B cell (primary cell): Measurements from ENCODE around the gene SHFL. TPM values are rescaled to one million over a fixed set of nuclear protein-coding genes. Genes with fewer than 3 reads are reported as not detected.

Experiments
- ATAC-seq: fragments of 200-7000 bp; cut with Tn5 transposase; one replicate; pipeline ENCODE4 v1.10.0; 2021; ENCODE audit warnings: low read depth, mild to moderate bottlenecking, moderate number of reproducible peaks, moderate library complexity
- CTCF ChIA-PET: fragments of 350-600 bp; sonication (Branson Sonifier 250); formaldehyde crosslinking; loops from one replicate; lab custom pipeline; 2021; ENCODE audit warnings: antibody characterized with exemption, inconsistent platforms; lab: Charles Lee
- POLR2A ChIA-PET: fragments of 350-600 bp; sonication (Branson Sonifier 250); formaldehyde crosslinking; loops from one replicate; lab custom pipeline; 2021; ENCODE audit warnings: antibody characterized with exemption; lab: Charles Lee
- DNase-seq: peaks from one replicate; pipeline ENCODE4 v3.0.0; 2013
- H2AFZ ChIP-seq: 2 replicates; pipeline ENCODE4 v1.6.1; 2012; ENCODE audit warnings: mild to moderate bottlenecking, low read depth, low read length; ENCODE audit not compliant: insufficient read depth, poor library complexity, severe bottlenecking
- H3K27ac ChIP-seq, 2 donors: 1 replicate in 1 of 2; 2 replicates in 1 of 2; pipeline ENCODE4 v1.5.1; 2012 to 2013; ENCODE audit warnings: low read length in 2 of 2, mild to moderate bottlenecking in 2 of 2, moderate library complexity in 1 of 2
- H3K27me3 ChIP-seq, 4 experiments: fragments of 200-600 bp in 1 of 4; sonication (generic) in 1 of 4; replicated peaks in 1 of 4; 1 replicate in 2 of 4; 2 replicates in 2 of 4; pipeline versions ENCODE4 v1.6.1 to v1.7.0; 2013 to 2016; ENCODE audit warnings: low read length in 3 of 4, mild to moderate bottlenecking in 2 of 4, mixed read lengths in 1 of 4, moderate library complexity in 1 of 4; ENCODE audit not compliant: insufficient read depth in 4 of 4, control insufficient read depth in 3 of 4; ENCODE audit errors: control extremely low read depth in 1 of 4
- H3K36me3 ChIP-seq, 2 experiments: replicated peaks in 1 of 2; 1 replicate in 1 of 2; 2 replicates in 1 of 2; pipeline versions ENCODE4 v1.6.1 to v1.7.1; 2013; ENCODE audit warnings: low read length in 1 of 2; ENCODE audit not compliant: insufficient read depth in 2 of 2, control insufficient read depth in 1 of 2; ENCODE audit errors: control extremely low read depth in 1 of 2, extremely low read depth in 1 of 2
- H3K4me1 ChIP-seq, 2 donors: fragments of 200-600 bp in 1 of 2; sonication (generic) in 1 of 2; 1 replicate in 1 of 2; 2 replicates in 1 of 2; pipeline versions ENCODE4 v1.5.1 to v1.6.1; 2013 to 2017; ENCODE audit warnings: low read length in 2 of 2; ENCODE audit not compliant: control insufficient read depth in 2 of 2, insufficient read depth in 2 of 2
- H3K4me2 ChIP-seq: replicated peaks from 2 replicates; pipeline ENCODE3; 2012; ENCODE audit warnings: mild to moderate bottlenecking, low read depth, low read length; ENCODE audit not compliant: poor library complexity, severe bottlenecking
- H3K4me3 ChIP-seq, 5 experiments: fragments of 200-600 bp in 1 of 5; sonication (generic) in 1 of 5; 1 replicate in 3 of 5; 2 replicates in 2 of 5; pipeline versions ENCODE4 v1.5.1 to v1.7.0; 2011 to 2016; ENCODE audit warnings: low read length in 4 of 5, mild to moderate bottlenecking in 4 of 5, low read depth in 2 of 5, control low read depth in 1 of 5, moderate library complexity in 1 of 5; ENCODE audit not compliant: insufficient read depth in 1 of 5; ENCODE audit errors: control extremely low read depth in 1 of 5, extremely low read depth in 1 of 5
- H3K79me2 ChIP-seq: fragments of 200-600 bp; sonication (generic); one replicate; pipeline ENCODE4 v1.6.0; 2016; ENCODE audit warnings: low read length; ENCODE audit not compliant: control insufficient read depth, insufficient read depth
- H3K9ac ChIP-seq: fragments of 200-600 bp; sonication (generic); 2 replicates; pipeline ENCODE4 v1.6.1; 2017; ENCODE audit warnings: mild to moderate bottlenecking, low read length, moderate library complexity
- H3K9me3 ChIP-seq, 3 donors: one replicate each; pipeline versions ENCODE4 v1.6.1 to v1.7.1; 2013; ENCODE audit warnings: low read length in 2 of 3; ENCODE audit not compliant: control insufficient read depth in 2 of 3, insufficient read depth in 1 of 3; ENCODE audit errors: control extremely low read depth in 1 of 3
- H4K20me1 ChIP-seq: 2 replicates; pipeline ENCODE4 v1.6.0; 2012; ENCODE audit warnings: mild to moderate bottlenecking, low read length; ENCODE audit not compliant: insufficient read depth, control insufficient read depth, poor library complexity, severe bottlenecking
- H3K27ac Mint-ChIP-seq: one replicate; pipeline ENCODE4 v1.8.0; 2021; ENCODE audit warnings: mixed read lengths
- H3K27me3 Mint-ChIP-seq: one replicate; pipeline ENCODE4 v1.8.0; 2021; ENCODE audit warnings: mixed read lengths
- H3K4me1 Mint-ChIP-seq: one replicate; pipeline ENCODE4 v1.8.0; 2021; ENCODE audit warnings: mixed read lengths
- H3K4me3 Mint-ChIP-seq: one replicate; pipeline ENCODE4 v1.8.0; 2021; ENCODE audit warnings: mixed read lengths
- H3K9me3 Mint-ChIP-seq: one replicate; pipeline ENCODE4 v1.8.0; 2022; ENCODE audit warnings: mixed read lengths; ENCODE audit not compliant: insufficient read depth
- CTCF ChIP-seq: fragments of 200-600 bp; IDR thresholded peaks from one replicate; pipeline ENCODE4 v1.8.0; 2022; ENCODE audit warnings: antibody characterized with exemption, mild to moderate bottlenecking
- EZH2 ChIP-seq: IDR thresholded peaks from 2 replicates; pipeline ENCODE4 v1.6.1; 2012; ENCODE audit warnings: borderline replicate concordance, low read depth, mild to moderate bottlenecking, moderate library complexity, low read length; ENCODE audit not compliant: insufficient read depth, poor library complexity, severe bottlenecking
- WGBS: methylation state at CpG from one replicate; pipeline ENCODE4 v1.1.5; 2013; ENCODE audit warnings: missing lambda C conversion rate; ENCODE audit not compliant: insufficient coverage; 5-methylcytosine and 5-hydroxymethylcytosine counted together
- intact Hi-C: fragments of 100-400 bp; cut with micrococcal nuclease; formaldehyde crosslinking; loops from one replicate; pipeline ENCODE4 v1.10.0; 2022
- polyA plus RNA-seq: library from polyadenylated mRNA; depleted of rRNA; stranded (reverse); fragments of >200 nt; gene quantifications from 2 replicates; pipeline ENCODE4 v1.2.3, GENCODE V29; 2012
- total RNA-seq, 2 donors: library from RNA; stranded (reverse); fragments of 120-200 nt in 1 of 2; gene quantifications; 1 replicate in 1 of 2; 2 replicates in 1 of 2; pipeline versions ENCODE4 v1.2.3 to v1.2.4, GENCODE V29; 2013 to 2022

Gene SHFL
- total and polyA plus RNA-seq, 2 donors (not counting 1 experiment from before 2014, with no cell fraction given): 109 to 205 TPM

- H3K4me1 ChIP-seq: no peaks in the 10 kb centered on the region
- H3K4me3 Mint-ChIP-seq: no peak overlapping the region
- H3K4me1 Mint-ChIP-seq: no peaks in the 10 kb centered on the region
- TF ChIP-seq EZH2: no peak
- TF ChIP-seq CTCF: no peak
- no peaks in the 10 kb centered on the region for H3K9me3 Mint-ChIP-seq
- POLR2A ChIA-PET: interaction anchor here (0.5 to 0.6 kb wide), 2 partner anchors 357 to 665 kb away, joined by 3 to 5 read pairs; no protein-coding TSS in a partner anchor
- 97% methylated on average over 27 of the region's 27 CpGs for WGBS
- no peak overlapping the region for H3K4me3 ChIP-seq
- H3K27ac ChIP-seq: no peak overlapping the region
- CTCF ChIA-PET: no interaction called here
- no peaks in the 10 kb centered on the region for H3K27me3 Mint-ChIP-seq
- H4K20me1 ChIP-seq: no peaks in the 10 kb centered on the region
- H3K4me2 ChIP-seq: no peak overlapping the region
- H3K9ac ChIP-seq: no peak overlapping the region
- DNase-seq (no peak), ATAC-seq (no peak)
- intact Hi-C loops: no loop called here
- H3K9me3 ChIP-seq: no peaks in the 10 kb centered on the region
- no peaks in the 10 kb centered on the region for H3K27me3 ChIP-seq
- H3K36me3 ChIP-seq: peaks cover 0 to 84% of the 10 kb centered on the region in 2 experiments
- no peaks in the 10 kb centered on the region for H3K79me2 ChIP-seq
- H2AFZ ChIP-seq: no peak overlapping the region
- H3K27ac Mint-ChIP-seq: peak overlapping the region; percentile 26
These were observed 53.0 kb downstream of the SHFL start for GRCh38 chr19:10138879-10139795.

- TF ChIP-seq EZH2: no peak
- no peak for TF ChIP-seq CTCF
- intact Hi-C loops: no loop called here
- no peak overlapping the region for H3K9ac ChIP-seq
- Mint-ChIP-seq H3K9me3 (no peaks in the 10 kb centered on the region), H3K27ac (no peak overlapping the region), H3K27me3 (no peaks in the 10 kb centered on the region), H3K4me1 (no peaks in the 10 kb centered on the region), H3K4me3 (no peak overlapping the region)
- POLR2A ChIA-PET: no interaction called here
- no peaks in the 10 kb centered on the region for H3K4me1 ChIP-seq
- ATAC-seq: no peak
- no peak for DNase-seq
- no peak overlapping the region for H2AFZ ChIP-seq
- H3K79me2 ChIP-seq: no peaks in the 10 kb centered on the region
- no peak overlapping the region for H3K27ac ChIP-seq
- peaks cover 1 to 89% of the 10 kb centered on the region in 2 experiments for H3K36me3 ChIP-seq
- no peaks in the 10 kb centered on the region for H3K27me3 ChIP-seq
- no peak overlapping the region for H3K4me3 ChIP-seq
- no peak overlapping the region for H3K4me2 ChIP-seq
- H3K9me3 ChIP-seq: no peaks in the 10 kb centered on the region
- no peaks in the 10 kb centered on the region for H4K20me1 ChIP-seq
- WGBS: 95% methylated on average over 22 of the region's 23 CpGs
- CTCF ChIA-PET: interaction anchor here (1.0 kb wide), 1 partner anchor 20 kb away, joined by 4 read pairs; no protein-coding TSS in a partner anchor
These were observed 53.8 kb downstream of the SHFL start for GRCh38 chr19:10139952-10140351.
